Caco-2 (cell line): ENCODE data around the gene BGLAP. TPM values are rescaled to one million over a fixed set of nuclear protein-coding genes. Genes with fewer than 3 reads are reported as not detected.

ENCODE experiments used
- BruUV-seq: library from RNA; stranded (reverse); fragments of 400-500 nt; replicated peaks from 2 replicates; lab custom pipeline; 2021; lab: Mats Ljungman, UMichigan
- CTCF ChIA-PET: fragments of 300-600 bp; sonication (Branson Sonifier 250); formaldehyde crosslinking; loops from one replicate; lab custom pipeline; 2022; ENCODE audit warnings: antibody characterized with exemption; lab: Charles Lee
- POLR2A ChIA-PET: fragments of 300-600 bp; sonication (Branson Sonifier 250); formaldehyde crosslinking; loops from one replicate; lab custom pipeline; 2022; ENCODE audit warnings: antibody characterized with exemption; lab: Charles Lee
- DNase-seq, 2 experiments: peaks; one replicate each; pipeline versions ENCODE4 v3.0.0 to v3.0.0-alpha.2; 2020 to 2022
- H3K27me3 ChIP-seq: replicated peaks from 2 replicates; pipeline ENCODE4 v1.6.0; 2011; ENCODE audit warnings: low read length; ENCODE audit not compliant: control insufficient read depth, insufficient read depth
- H3K36me3 ChIP-seq: 2 replicates; pipeline ENCODE4 v1.5.1; 2011; ENCODE audit warnings: low read length; ENCODE audit not compliant: control insufficient read depth, insufficient read depth
- H3K4me1 ChIP-seq: fragments of 250-450 bp; sonication (Bioruptor Pico); 2 replicates; pipeline ENCODE4 v1.5.1; 2020; ENCODE audit warnings: mild to moderate bottlenecking
- H3K4me3 ChIP-seq: 2 replicates; pipeline ENCODE4 v1.5.1; 2011; ENCODE audit warnings: low read depth, mild to moderate bottlenecking, control low read depth, low read length
- H3K9me3 ChIP-seq: fragments of 250-450 bp; sonication (Bioruptor Pico); 2 replicates; pipeline ENCODE4 v1.5.1; 2020; ENCODE audit warnings: mild to moderate bottlenecking, moderate library complexity
- H3K27ac Mint-ChIP-seq: one replicate; pipeline ENCODE4 v1.8.0; 2022; ENCODE audit warnings: mixed read lengths; ENCODE audit not compliant: unreplicated experiment
- H3K27me3 Mint-ChIP-seq: one replicate; pipeline ENCODE4 v1.8.0; 2022; ENCODE audit warnings: mixed read lengths; ENCODE audit not compliant: insufficient read depth, unreplicated experiment
- H3K36me3 Mint-ChIP-seq: one replicate; pipeline ENCODE4 v1.8.0; 2022; ENCODE audit warnings: mild to moderate bottlenecking, mixed read lengths; ENCODE audit not compliant: insufficient read depth, unreplicated experiment
- H3K4me1 Mint-ChIP-seq: one replicate; pipeline ENCODE4 v1.8.0; 2022; ENCODE audit warnings: low read depth, mixed read lengths; ENCODE audit not compliant: unreplicated experiment
- H3K4me3 Mint-ChIP-seq: one replicate; pipeline ENCODE4 v1.8.0; 2022; ENCODE audit warnings: mild to moderate bottlenecking, moderate library complexity, mixed read lengths; ENCODE audit not compliant: unreplicated experiment
- H3K9me3 Mint-ChIP-seq: one replicate; pipeline ENCODE4 v1.8.0; 2022; ENCODE audit warnings: mixed read lengths; ENCODE audit not compliant: unreplicated experiment
- CTCF ChIP-seq, 2 experiments: fragments of 200-600 bp in 1 of 2; IDR thresholded peaks; 1 replicate in 1 of 2; 2 replicates in 1 of 2; pipeline versions ENCODE4 v1.5.1 to v1.8.0; 2011 to 2022; ENCODE audit warnings: antibody characterized with exemption in 1 of 2, control low read depth in 1 of 2, inconsistent platforms in 1 of 2, low read depth in 1 of 2, low read length in 1 of 2, mild to moderate bottlenecking in 1 of 2, moderate library complexity in 1 of 2; ENCODE audit not compliant: insufficient read depth in 1 of 2, severe bottlenecking in 1 of 2, unreplicated experiment in 1 of 2
- intact Hi-C: fragments of 100-400 bp; cut with micrococcal nuclease; formaldehyde crosslinking; loops from one replicate; pipeline ENCODE4 v1.10.0; 2022; ENCODE audit not compliant: unreplicated experiment
- total RNA-seq: library from RNA; stranded (reverse); gene quantifications from 2 replicates; pipeline ENCODE4 v1.2.3, GENCODE V29; 2022

BGLAP gene
- total RNA-seq, 1 experiment from 2014 or later, result 2.0 TPM

DNA sequence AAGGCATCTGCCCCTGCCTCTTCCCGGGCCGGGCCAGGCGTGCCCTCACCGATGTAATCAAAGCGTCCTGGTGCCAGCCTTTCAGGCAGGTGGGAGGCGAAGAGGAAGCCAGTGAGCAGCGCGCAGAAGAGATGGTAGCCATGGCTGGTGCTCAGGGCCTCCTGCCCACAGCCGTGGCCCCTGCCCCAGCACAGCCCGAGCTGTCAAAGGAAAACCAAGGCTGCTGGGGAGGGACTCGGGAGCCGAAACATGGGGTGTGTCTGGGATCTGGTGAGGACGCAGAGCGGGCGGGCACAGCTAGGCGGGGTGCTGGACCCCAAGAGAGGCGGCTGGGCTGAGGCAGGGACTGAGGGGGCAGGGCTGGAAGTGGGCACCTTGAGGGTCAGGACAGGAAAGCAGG, 2.7 kb downstream of the BGLAP start:
- ChIA-PET POLR2A (no interaction called here), CTCF (no interaction called here)
- Mint-ChIP-seq H3K27ac (no peak overlapping the region), H3K4me3 (peak overlapping the region; percentile 22), H3K4me1 (peaks cover 4% of the 10 kb centered on the region), H3K9me3 (no peaks in the 10 kb centered on the region), H3K36me3 (peaks cover 75% of the 10 kb centered on the region), H3K27me3 (no peaks in the 10 kb centered on the region)
- Histone ChIP-seq H3K4me3 (no peak overlapping the region), H3K4me1 (no peaks in the 10 kb centered on the region), H3K36me3 (no peaks in the 10 kb centered on the region), H3K9me3 (no peaks in the 10 kb centered on the region), H3K27me3 (no peaks in the 10 kb centered on the region)
- no TSS peak for BruUV-seq
- TF ChIP-seq CTCF (IDR thresholded peaks at IDR 0.05; ENCODE audit: insufficient read depth in 1 of 2, low read depth in 1 of 2, low read length in 1 of 2, severe bottlenecking in 1 of 2, unreplicated experiment in 1 of 2), result no peak
- intact Hi-C loops, result no loop called here
- no peak for DNase-seq

DNA sequence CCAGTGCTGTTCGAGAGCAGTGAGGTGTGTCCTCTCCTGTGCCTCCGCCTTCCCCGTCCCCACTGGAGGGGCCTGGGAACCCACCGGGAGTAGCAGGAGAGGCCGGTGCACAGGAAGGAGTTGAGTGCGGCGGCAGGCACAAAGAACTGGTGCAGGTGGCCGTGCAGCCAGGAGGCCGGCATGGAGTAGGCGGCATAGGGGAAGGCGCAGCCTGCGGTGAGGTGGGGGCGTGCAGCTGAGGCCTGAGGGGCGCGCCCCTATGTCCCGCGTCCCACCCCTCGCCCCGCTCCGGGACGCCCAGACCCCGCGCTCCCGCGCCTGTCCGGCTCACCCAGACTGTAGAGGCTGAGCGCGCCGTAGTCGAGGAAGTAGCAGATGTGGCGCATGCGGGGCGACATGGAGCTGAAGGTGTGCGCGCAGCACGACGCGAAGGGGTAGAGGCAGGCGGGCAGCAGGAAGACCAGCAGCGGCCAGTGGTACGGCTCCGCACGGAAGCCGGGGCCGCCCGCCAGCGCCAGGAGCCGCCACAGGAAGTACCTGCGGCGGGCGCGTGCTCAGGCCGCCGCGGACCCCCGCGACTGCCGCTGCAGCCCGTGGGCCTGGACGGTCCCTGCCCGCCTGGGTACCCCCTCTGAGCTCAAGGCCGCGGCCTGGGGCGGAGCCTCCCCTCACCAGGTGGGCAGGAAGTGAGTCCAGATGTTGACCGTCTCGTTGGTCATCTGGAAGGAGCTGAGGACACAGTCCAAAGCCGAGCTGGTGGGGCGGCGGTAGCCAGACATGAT, 3.7 kb downstream of the BGLAP start:
- H3K27me3 Mint-ChIP-seq, result no peaks in the 10 kb centered on the region
- peak overlapping the region; percentile 22 for H3K4me3 Mint-ChIP-seq
- BruUV-seq, result no TSS peak
- H3K9me3 Mint-ChIP-seq, result no peaks in the 10 kb centered on the region
- Histone ChIP-seq H3K4me3 (no peak overlapping the region), H3K36me3 (peaks cover 2% of the 10 kb centered on the region; the same call in 1 of the 2 replicates), H3K9me3 (no peaks in the 10 kb centered on the region), H3K27me3 (no peaks in the 10 kb centered on the region), H3K4me1 (no peaks in the 10 kb centered on the region)
- no peak overlapping the region for H3K27ac Mint-ChIP-seq
- intact Hi-C loops, result no loop called here
- no peak for DNase-seq
- H3K36me3 Mint-ChIP-seq, result peaks cover 77% of the 10 kb centered on the region
- no peak for TF ChIP-seq CTCF (IDR thresholded peaks at IDR 0.05; ENCODE audit: insufficient read depth in 1 of 2, low read depth in 1 of 2, low read length in 1 of 2, severe bottlenecking in 1 of 2, unreplicated experiment in 1 of 2)
- ChIA-PET CTCF (interaction anchor here (1.6 to 1.9 kb wide), 2 partner anchors 104 to 109 kb away, joined by 6 read pairs; no protein-coding TSS in a partner anchor), POLR2A (no interaction called here)
- H3K4me1 Mint-ChIP-seq, result peaks cover 4% of the 10 kb centered on the region

DNA sequence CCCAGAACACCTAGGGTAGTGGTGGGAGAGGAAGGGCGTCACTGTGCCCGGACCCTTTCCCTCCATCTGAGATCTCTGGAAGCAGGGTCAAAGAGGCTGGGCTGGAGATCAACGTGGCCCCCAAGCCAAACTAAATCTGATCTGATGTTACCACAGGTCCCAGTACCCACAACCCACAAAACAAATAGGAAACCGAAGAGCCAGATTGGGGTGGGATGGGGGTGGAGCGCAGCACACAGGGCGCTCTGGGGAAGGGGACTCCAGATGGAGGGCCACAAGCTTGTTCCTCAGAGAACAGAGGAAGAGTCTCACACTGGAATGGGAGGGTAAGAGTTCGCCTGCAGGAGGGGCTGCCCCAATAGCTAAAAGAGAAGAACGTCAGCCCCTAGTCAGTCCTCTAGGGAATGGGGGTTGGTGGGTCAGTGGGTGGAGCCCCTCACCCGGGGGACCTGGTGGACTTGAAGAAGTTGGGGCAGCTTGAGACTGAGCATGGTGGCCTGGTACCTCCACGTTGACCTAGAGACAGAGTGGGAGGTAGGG, 4.3 kb downstream of the BGLAP start:
- Mint-ChIP-seq H3K9me3 (no peaks in the 10 kb centered on the region), H3K27ac (no peak overlapping the region), H3K27me3 (no peaks in the 10 kb centered on the region), H3K36me3 (peaks cover 84% of the 10 kb centered on the region), H3K4me3 (no peak overlapping the region), H3K4me1 (peaks cover 4% of the 10 kb centered on the region)
- Histone ChIP-seq H3K36me3 (peaks cover 3% of the 10 kb centered on the region; the same call in 1 of the 2 replicates), H3K9me3 (no peaks in the 10 kb centered on the region), H3K4me1 (no peaks in the 10 kb centered on the region), H3K4me3 (no peak overlapping the region), H3K27me3 (no peaks in the 10 kb centered on the region)
- intact Hi-C loops, result no loop called here
- CTCF ChIA-PET, result interaction anchor here (1.6 to 1.9 kb wide), 2 partner anchors 105 to 109 kb away, joined by 6 read pairs; no protein-coding TSS in a partner anchor
- no peak for TF ChIP-seq CTCF (IDR thresholded peaks at IDR 0.05; ENCODE audit: insufficient read depth in 1 of 2, low read depth in 1 of 2, low read length in 1 of 2, severe bottlenecking in 1 of 2, unreplicated experiment in 1 of 2)
- BruUV-seq, result no TSS peak
- POLR2A ChIA-PET, result no interaction called here
- no peak for DNase-seq
